GM21619 (cell line): Measurements from ENCODE around the gene FHOD3.
A peak's percentile ranks its signal among the peaks of the same experiment; 100 is the strongest.

Experiments used
- ATAC-seq: cut with Tn5 transposase; IDR thresholded peaks from one replicate; pipeline ENCODE4 v1.9.1; 2021; ENCODE audit not compliant: unreplicated experiment

Gene FHOD3

GRCh38 chr18:36297417-36298125, at the start of gene FHOD3:
TSS of gene FHOD3 (plus strand) at chr18:36297713. CDS start at chr18:36297836, 123 bp downstream.
- ATAC-seq = peak; percentile 58

GRCh38 chr18:36249392-36249791, 48.1 kb upstream of the FHOD3 start:
- ATAC-seq = no peak

DNA sequence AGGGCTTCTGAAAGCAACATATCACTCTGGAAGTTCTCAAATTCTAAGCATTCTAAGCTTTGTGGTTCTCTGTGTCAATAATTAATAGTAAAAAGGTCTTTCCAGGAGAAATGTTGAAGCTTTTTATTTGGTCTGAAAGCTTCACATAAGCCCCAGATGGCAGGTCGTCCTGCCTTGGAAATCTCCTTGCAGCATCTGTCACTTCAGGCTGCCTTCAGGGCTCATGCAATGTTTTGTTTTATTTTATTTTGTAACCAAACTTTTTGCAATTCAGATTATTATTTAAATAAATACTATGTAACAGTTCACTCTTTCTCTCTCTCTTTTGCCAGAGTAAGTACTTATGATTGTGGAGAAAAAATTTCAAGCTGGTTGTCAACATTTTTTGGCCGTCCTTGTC, 46.7 kb upstream of the FHOD3 start:
- no peak for ATAC-seq

DNA sequence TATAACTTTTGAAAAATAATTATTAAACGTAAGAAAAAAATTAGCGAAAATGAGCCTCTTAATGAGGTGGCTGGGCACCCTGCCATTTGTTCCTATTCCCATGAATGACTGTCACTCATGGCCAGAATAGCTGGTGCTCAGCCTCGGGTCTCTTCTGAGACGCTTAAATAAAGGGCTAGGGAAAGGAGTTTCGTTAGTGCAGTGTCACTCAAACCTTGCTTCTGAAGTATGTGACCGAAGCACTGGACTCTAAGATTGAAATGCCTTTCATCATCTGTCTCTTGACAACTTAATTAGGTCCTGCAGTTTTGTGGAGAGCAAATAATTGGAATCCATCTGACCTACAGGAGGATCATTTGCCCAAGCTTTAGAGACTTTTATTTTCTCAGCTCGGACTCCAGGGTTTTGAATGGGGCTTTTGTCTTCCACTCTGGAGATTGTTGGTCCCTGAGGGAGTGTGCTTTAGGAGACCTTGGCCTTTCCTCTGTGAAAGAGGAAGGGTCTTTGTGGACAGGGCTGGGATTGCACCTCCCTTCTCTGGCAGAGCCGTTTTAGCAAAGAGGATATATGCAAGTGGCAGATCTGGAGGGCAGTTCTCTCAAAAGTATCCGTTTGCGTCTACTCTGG, 42.3 kb upstream of the FHOD3 start:
- ATAC-seq = no peak

GRCh38 chr18:36256094-36256493, 41.4 kb upstream of the FHOD3 start:
- no peak for ATAC-seq

GRCh38 chr18:36262971-36263370, 34.5 kb upstream of the FHOD3 start:
- ATAC-seq = no peak

DNA sequence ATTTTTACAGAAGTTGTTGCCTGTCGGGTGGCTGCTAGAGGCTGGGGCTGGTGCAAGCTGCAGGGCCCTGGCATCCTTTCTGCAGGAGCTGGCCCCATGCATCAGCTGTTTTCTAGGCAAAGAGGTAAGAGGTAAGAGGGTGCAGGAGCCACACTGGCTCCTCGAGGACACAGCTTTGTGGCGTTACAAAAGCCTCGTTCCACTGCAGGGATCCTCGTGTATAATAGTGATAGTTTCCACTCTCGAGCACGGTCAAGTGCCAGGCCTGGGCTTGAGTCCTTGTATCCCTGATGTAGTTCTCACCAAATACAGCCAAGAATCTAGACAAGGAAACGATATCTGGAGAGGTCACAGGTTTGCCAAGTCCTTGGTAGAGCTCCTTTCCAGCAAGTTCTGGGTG, 33.2 kb upstream of the FHOD3 start:
- no peak for ATAC-seq

- no peak for ATAC-seq
These were observed 32.5 kb upstream of the FHOD3 start for GRCh38 chr18:36265015-36265414.

GRCh38 chr18:36269157-36269556, 28.4 kb upstream of the FHOD3 start:
- ATAC-seq = no peak

DNA sequence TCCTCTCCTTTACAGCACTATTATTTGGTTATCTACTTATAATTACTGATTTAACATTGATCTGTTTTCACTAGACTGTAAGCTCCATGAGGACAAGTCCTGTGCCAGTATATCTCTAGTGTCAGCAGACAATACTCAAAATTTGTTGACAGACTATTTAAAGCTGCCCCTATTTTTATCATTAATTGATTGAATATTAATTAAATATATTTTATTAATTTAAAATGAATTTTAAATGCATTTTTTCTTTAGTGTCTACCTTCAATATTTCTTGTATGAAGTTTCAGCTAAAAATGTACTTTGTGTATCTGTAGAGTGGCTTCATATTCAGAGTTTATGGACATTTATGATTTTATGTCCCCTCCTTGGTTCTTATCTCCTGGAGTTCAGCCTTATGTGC, 26.4 kb upstream of the FHOD3 start:
- no peak for ATAC-seq

- no peak for ATAC-seq
These were observed 24.2 kb upstream of the FHOD3 start for GRCh38 chr18:36273347-36273746.

- ATAC-seq = no peak
These were observed 23.3 kb upstream of the FHOD3 start for GRCh38 chr18:36274083-36274715.

DNA sequence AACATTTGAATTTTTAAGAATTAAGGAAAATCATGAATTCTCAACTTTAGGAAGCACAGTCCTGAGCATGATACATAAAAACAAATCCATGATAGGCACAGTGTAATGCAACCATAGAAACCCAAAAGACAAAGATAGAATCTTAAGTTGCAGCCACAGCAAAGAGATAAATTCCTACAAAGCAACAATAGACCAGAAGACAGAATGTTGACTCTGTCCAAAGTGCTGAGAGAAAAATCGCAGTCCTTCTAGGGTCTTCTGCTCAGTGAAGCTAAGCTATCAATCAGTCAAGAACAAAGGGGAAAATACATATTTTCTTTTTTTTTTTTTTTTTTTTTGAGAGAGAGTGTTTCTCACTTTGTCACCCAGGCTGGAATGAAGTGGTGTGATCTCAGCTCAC, 22.0 kb upstream of the FHOD3 start:
- ATAC-seq = no peak

- no peak for ATAC-seq
These were observed 18.5 kb upstream of the FHOD3 start for GRCh38 chr18:36279001-36279400.

- no peak for ATAC-seq
These were observed 15.6 kb upstream of the FHOD3 start for GRCh38 chr18:36281936-36282335.

DNA sequence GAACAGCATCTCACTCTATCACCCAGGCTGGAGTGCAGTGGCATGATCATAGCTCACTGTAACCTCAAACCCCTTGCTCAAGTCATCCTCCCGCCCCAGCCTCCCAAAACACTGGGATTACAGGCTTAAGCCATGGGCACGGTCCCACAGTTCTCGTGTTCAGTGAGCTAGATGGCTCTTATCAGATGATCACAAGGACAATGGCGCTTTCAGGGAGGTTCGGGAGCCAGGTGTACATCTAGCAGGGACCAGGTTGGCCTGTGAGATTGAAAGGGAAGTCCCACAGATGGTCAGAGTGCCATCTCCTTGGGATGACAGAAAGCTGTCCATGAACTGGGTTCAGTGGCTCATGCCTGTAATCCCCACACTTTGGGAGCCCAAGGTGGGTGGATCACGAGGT, 14.1 kb upstream of the FHOD3 start:
- ATAC-seq = no peak

- ATAC-seq = no peak
These were observed 13.2 kb upstream of the FHOD3 start for GRCh38 chr18:36284268-36284667.

- no peak for ATAC-seq
These were observed 12.7 kb upstream of the FHOD3 start for GRCh38 chr18:36284671-36285295.

GRCh38 chr18:36287653-36288052, 9.9 kb upstream of the FHOD3 start:
- ATAC-seq = no peak

GRCh38 chr18:36288689-36289088, 8.8 kb upstream of the FHOD3 start:
- no peak for ATAC-seq

- no peak for ATAC-seq
These were observed 3.5 kb upstream of the FHOD3 start for GRCh38 chr18:36294031-36294430.

GRCh38 chr18:36295214-36295613, 2.3 kb upstream of the FHOD3 start:
- ATAC-seq = no peak
